Prostate gland (tissue), 2 donors: ENCODE results near the gene CAPZB. TPM values are rescaled to one million over a fixed set of nuclear protein-coding genes. Genes with fewer than 3 reads are reported as not detected.
A peak's percentile ranks its signal among the peaks of the same experiment; 100 is the strongest.

Source experiments
- DNase-seq: peaks from one replicate; pipeline ENCODE4 v3.0.0-alpha.2; 2019; ENCODE audit warnings: low spot score
- H3K27ac ChIP-seq, 2 donors: fragments of 200-600 bp; sonication (generic); 2 replicates each; pipeline ENCODE4 v1.5.1; 2017 to 2019
- H3K27me3 ChIP-seq: fragments of 200-600 bp; sonication (generic); replicated peaks from 2 replicates; pipeline ENCODE4 v1.5.1; 2019; ENCODE audit not compliant: insufficient read depth
- H3K36me3 ChIP-seq, 2 donors: fragments of 200-600 bp; sonication (generic); 1 replicate in 1 of 2; 2 replicates in 1 of 2; pipeline versions ENCODE4 v1.5.1 to v1.8.1; 2017 to 2019
- H3K4me1 ChIP-seq: fragments of 200-600 bp; sonication (generic); replicated peaks from 2 replicates; pipeline ENCODE4 v1.5.1; 2019
- H3K4me3 ChIP-seq, 2 donors: fragments of 200-600 bp; sonication (generic); 2 replicates each; pipeline ENCODE4 v1.5.1; 2017 to 2019
- H3K9me3 ChIP-seq: fragments of 200-600 bp; sonication (generic); 2 replicates; pipeline ENCODE4 v1.5.1; 2017
- POLR2A ChIP-seq: fragments of 450-650 bp; IDR thresholded peaks from one replicate; pipeline ENCODE4 v1.6.1; 2016; ENCODE audit warnings: antibody characterized with exemption, mild to moderate bottlenecking
- POLR2AphosphoS5 ChIP-seq: sonication (generic); formaldehyde crosslinking; IDR thresholded peaks from one replicate; pipeline ENCODE4 v1.6.1; 2017; ENCODE audit warnings: antibody characterized with exemption
- WGBS: methylation state at CpG from one replicate; pipeline ENCODE4 v1.1.5; 2018; 5-methylcytosine and 5-hydroxymethylcytosine counted together
- intact Hi-C: fragments of 100-400 bp; cut with DNase I; formaldehyde crosslinking; loops from one replicate; pipeline ENCODE4 v1.14.2; 2022
- total RNA-seq, 2 donors: library from RNA; depleted of rRNA; stranded (reverse); fragments of >200 nt; gene quantifications; one replicate each; pipeline ENCODE4 v1.1.0, GENCODE V29; 2016
- TF ChIP-seq, protein P1 (sequence below), 4 experiments: fragments of 200-600 bp in 2 of 4; fragments of 450-650 bp in 2 of 4; sonication (generic) in 2 of 4; IDR thresholded peaks; 1 replicate in 3 of 4; 2 replicates in 1 of 4; pipeline ENCODE4 v1.5.1; 2016 to 2019; ENCODE audit warnings: antibody characterized with exemption in 4 of 4, mild to moderate bottlenecking in 2 of 4, moderate library complexity in 2 of 4

The CAPZB gene
- total RNA-seq, 2 donors from 2014 or later = 139 to 150 TPM

DNA sequence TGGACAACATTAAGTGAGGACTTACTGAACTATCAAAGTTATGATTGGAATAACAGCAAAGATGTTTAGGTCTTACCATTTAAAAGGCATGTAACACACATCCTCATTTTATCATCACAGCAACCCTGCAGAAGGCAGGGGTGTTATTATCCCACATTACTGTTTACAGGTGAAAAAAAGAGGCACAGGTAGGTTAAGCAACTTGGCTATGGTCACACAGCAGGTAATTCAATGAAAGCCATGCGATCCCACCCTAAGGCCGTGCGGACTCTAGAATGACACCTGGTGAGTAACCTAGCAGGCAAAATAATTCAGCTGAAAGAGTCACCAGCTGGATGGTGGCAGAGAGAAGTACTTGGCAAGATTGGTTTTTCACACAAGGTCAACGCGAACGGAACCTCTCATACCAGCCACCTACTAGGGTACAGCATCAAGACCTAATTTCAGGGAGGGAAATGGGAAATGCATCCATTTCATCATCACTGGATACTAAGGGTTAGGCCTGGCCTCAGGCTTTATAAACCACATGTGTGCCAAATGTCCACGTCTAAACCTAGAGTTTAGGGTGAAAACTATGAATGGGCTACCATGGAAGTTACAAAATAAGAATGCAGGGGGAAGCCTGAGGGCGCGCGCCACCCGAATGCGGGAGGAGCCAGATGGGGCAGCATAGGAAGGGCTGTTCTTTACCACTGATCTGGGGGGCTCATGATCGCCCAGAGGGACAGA lies 88.0 kb downstream of the CAPZB start:
- no peaks in the 10 kb centered on the region for H3K36me3 ChIP-seq
- intact Hi-C loops = no loop called here
- no peaks in the 10 kb centered on the region for H3K9me3 ChIP-seq
- H3K4me3 ChIP-seq = no peak overlapping the region
- no peak overlapping the region for H3K27ac ChIP-seq
- DNase-seq = no peak
- H3K27me3 ChIP-seq = no peaks in the 10 kb centered on the region
- 88% methylated on average over 13 of the region's 13 CpGs for WGBS
- H3K4me1 ChIP-seq = peaks cover 7% of the 10 kb centered on the region
- TF ChIP-seq, protein P1, sequence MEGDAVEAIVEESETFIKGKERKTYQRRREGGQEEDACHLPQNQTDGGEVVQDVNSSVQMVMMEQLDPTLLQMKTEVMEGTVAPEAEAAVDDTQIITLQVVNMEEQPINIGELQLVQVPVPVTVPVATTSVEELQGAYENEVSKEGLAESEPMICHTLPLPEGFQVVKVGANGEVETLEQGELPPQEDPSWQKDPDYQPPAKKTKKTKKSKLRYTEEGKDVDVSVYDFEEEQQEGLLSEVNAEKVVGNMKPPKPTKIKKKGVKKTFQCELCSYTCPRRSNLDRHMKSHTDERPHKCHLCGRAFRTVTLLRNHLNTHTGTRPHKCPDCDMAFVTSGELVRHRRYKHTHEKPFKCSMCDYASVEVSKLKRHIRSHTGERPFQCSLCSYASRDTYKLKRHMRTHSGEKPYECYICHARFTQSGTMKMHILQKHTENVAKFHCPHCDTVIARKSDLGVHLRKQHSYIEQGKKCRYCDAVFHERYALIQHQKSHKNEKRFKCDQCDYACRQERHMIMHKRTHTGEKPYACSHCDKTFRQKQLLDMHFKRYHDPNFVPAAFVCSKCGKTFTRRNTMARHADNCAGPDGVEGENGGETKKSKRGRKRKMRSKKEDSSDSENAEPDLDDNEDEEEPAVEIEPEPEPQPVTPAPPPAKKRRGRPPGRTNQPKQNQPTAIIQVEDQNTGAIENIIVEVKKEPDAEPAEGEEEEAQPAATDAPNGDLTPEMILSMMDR (IDR thresholded peaks at IDR 0.05) = no peak
- TF ChIP-seq POLR2AphosphoS5 (no peak), POLR2A (no peak)

DNA sequence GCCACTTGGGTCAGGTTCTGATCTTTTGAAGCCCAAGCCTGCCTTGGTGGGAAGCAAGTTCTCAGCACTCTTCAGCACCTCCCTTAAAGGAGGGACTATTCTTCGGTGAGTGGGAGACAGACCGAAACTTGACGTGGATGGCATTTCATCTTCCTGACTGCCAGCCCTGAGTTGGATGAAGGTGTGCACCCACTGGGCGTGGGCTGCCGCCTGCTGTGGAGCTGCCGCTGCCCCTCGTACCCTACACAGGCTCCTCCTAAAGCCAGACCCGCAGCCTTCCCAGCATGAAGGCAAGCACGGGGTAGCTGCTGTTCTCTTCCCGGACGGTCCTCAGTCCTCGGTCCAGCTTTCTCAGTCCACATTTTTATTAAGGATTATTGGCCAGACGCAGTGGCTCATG lies 89.1 kb downstream of the CAPZB start:
- Histone ChIP-seq H3K4me1 (peaks cover 11% of the 10 kb centered on the region), H3K27me3 (no peaks in the 10 kb centered on the region), H3K9me3 (no peaks in the 10 kb centered on the region), H3K4me3 (no peak overlapping the region), H3K27ac (no peak overlapping the region), H3K36me3 (no peaks in the 10 kb centered on the region)
- intact Hi-C loops = no loop called here
- TF ChIP-seq POLR2AphosphoS5 (no peak), POLR2A (no peak)
- TF ChIP-seq, protein P1 (IDR thresholded peaks at IDR 0.05) = no peak
- no peak for DNase-seq
- WGBS = 92% methylated on average over 13 of the region's 13 CpGs

DNA sequence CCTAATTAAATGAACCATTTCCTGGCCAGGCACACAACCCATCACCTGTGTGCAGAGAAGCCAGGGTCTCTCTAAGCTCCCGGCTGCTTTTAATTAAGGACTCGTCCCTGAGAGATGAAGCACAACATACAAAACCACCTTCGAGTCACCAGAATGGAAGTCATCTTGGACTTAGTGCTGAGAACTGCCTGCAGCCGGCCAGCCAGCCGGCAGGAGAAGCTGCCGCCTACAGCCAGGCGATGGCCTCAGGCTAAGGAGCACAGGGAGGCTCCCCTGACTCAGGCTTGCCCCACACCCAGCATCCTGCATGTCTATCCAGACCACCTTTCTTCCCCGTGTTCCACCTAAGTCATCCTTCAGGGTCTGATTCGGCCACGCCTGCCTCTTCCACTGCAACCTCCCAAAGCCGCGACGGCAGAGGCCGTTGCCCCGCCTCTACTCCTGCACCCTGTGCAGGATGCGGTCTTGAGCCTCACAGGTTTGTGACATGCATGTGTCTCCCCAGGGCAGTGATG lies 89.6 kb downstream of the CAPZB start:
- H3K9me3 ChIP-seq = no peaks in the 10 kb centered on the region
- H3K36me3 ChIP-seq = no peaks in the 10 kb centered on the region
- peaks cover 9% of the 10 kb centered on the region for H3K4me1 ChIP-seq
- intact Hi-C loops = no loop called here
- no peak overlapping the region for H3K4me3 ChIP-seq
- H3K27me3 ChIP-seq = no peaks in the 10 kb centered on the region
- H3K27ac ChIP-seq = no peak overlapping the region
- no peak for DNase-seq
- no peak for TF ChIP-seq POLR2AphosphoS5
- TF ChIP-seq, protein P1 (IDR thresholded peaks at IDR 0.05) = no peak
- TF ChIP-seq POLR2A = no peak
- 83% methylated on average over 16 of the region's 16 CpGs for WGBS

DNA sequence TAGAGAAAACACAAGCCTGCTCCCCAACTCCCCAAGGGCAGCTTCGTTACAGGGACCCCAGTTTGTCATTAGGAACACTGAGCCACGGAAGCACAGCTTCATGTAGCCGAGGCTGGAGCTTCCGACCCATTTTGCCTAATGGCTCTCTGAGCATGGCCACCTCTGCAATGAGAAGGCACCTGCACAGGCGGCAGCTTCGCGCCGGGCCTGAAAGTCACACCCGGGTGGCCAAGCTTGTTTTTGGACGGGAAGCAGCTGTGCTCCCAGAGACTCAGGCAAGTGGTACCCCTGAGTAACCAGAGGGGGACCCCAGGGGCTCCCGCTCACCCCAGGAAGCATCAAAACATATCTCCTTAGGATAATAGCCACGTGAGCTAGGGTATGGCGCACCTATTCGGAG lies 92.3 kb downstream of the CAPZB start:
- H3K27ac ChIP-seq = peak overlapping the region; percentile 63 to 82

More for the DNA sequence above, 92.3 kb downstream of the CAPZB start:
- intact Hi-C loops = loop anchor here (5.0 kb wide), 2 partner anchors 169 to 259 kb away; no protein-coding TSS in a partner anchor
- no peak for DNase-seq
- TF ChIP-seq, protein P1 (IDR thresholded peaks at IDR 0.05) = no peak
- TF ChIP-seq POLR2A (no peak), POLR2AphosphoS5 (no peak)
- 86% methylated on average over 14 of the region's 14 CpGs for WGBS
- H3K36me3 ChIP-seq = no peaks in the 10 kb centered on the region
- H3K4me1 ChIP-seq = peaks cover 17% of the 10 kb centered on the region
- H3K4me3 ChIP-seq = no peak overlapping the region
- H3K9me3 ChIP-seq = no peaks in the 10 kb centered on the region
- no peaks in the 10 kb centered on the region for H3K27me3 ChIP-seq
